ENCODE measurements around the gene MX2.

Gene MX2

DNA sequence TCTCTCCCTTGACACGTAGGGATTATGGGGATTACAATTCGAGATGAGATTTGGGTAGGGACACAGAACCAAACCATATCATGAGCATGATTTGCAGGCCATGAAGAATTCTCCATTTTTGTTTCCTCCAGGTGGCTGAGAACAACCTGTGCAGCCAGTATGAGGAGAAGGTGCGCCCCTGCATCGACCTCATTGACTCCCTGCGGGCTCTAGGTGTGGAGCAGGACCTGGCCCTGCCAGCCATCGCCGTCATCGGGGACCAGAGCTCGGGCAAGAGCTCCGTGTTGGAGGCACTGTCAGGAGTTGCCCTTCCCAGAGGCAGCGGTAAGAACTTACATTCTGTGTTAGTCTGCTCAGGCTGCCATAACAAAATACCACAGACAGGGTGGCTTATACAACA lies 73.9 kb downstream of the MX2 start:
- FAIRE-seq = no peak
- TF ChIP-seq, protein P1, sequence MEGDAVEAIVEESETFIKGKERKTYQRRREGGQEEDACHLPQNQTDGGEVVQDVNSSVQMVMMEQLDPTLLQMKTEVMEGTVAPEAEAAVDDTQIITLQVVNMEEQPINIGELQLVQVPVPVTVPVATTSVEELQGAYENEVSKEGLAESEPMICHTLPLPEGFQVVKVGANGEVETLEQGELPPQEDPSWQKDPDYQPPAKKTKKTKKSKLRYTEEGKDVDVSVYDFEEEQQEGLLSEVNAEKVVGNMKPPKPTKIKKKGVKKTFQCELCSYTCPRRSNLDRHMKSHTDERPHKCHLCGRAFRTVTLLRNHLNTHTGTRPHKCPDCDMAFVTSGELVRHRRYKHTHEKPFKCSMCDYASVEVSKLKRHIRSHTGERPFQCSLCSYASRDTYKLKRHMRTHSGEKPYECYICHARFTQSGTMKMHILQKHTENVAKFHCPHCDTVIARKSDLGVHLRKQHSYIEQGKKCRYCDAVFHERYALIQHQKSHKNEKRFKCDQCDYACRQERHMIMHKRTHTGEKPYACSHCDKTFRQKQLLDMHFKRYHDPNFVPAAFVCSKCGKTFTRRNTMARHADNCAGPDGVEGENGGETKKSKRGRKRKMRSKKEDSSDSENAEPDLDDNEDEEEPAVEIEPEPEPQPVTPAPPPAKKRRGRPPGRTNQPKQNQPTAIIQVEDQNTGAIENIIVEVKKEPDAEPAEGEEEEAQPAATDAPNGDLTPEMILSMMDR (IDR thresholded peaks at IDR 0.05; ENCODE audit: insufficient read depth, missing control alignments) = no peak
- no peak for DNase-seq (ENCODE audit: insufficient read length, low spot score)

DNA sequence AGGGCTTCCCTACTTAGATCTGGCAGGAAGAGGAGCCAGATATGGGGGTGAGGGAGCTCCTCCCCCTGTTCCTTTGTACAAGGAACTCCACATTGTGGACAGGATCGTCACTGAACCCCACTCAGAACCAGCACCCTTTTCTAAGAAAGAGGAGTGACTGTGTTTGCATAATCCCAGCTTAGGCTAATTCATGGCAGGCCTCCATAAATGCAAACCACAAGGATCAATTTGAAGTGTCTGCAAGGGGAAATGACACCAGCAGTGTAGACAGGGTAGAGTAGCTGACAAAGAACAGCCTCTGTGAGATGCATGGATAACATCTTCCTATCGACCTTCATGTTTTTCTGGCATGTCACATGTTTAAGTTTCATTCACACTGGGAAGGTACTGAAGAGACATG lies 75.9 kb downstream of the MX2 start:
- DNase-seq (ENCODE audit: insufficient read length, low spot score) (no peak), FAIRE-seq (no peak)
- TF ChIP-seq, protein P1 (IDR thresholded peaks at IDR 0.05; ENCODE audit: insufficient read depth, missing control alignments) = no peak

DNA sequence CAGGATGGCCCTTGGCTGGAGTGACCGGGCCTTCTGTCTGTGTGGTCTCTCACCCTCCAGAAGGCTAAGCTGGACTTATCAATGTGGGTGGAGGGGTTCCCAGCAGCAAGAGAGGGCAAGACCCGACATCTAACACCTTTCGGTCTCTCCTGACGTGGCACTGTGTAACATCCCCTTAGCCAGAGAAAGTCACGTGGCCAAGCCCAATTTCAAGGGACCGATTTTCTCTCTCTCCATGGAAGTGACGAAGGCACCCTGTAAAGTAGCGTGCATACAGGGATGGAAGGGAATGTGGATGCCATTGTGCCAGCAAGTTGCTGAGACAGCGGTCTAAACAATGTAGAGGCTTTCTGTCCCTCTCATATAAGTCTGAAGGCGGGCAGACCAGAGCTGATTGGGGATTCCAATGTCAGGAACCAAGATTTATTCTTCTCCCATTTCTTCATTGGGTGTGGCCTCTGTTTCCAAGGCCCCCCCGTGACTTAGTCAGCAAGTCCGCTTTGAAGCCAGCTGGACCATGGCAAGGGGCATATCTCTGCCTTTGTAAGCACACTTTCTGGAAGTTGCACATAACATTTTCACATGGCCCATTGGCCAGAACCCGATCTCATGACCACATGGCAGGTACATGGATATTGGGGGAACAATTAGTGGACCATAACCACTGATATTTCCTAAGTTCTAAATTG lies 76.7 kb downstream of the MX2 start:
- TF ChIP-seq, protein P1 (IDR thresholded peaks at IDR 0.05; ENCODE audit: insufficient read depth, missing control alignments) = no peak
- FAIRE-seq = no peak
- DNase-seq (ENCODE audit: insufficient read length, low spot score) = no peak

DNA sequence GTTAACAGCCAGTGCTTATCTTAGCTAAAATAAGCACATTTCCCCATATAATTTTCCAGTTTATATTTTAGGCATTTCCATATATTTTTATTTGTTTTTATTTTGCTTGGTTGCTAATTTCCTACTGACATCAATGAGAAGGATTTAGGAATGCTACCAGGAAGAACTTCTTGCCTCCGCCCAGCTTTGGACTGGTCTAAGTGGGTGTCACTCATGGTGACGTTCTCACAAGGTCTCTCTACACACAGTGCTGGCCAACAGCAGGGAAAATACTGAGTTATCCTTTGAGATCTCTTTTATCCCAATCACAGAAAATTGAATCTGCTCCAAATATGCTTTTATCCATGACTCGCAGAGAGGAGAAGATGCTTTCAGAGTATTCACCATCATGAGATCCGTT lies 77.4 kb downstream of the MX2 start:
- FAIRE-seq (no peak), DNase-seq (ENCODE audit: insufficient read length, low spot score) (no peak)
- TF ChIP-seq, protein P1 (IDR thresholded peaks at IDR 0.05; ENCODE audit: insufficient read depth, missing control alignments) = no peak

DNA sequence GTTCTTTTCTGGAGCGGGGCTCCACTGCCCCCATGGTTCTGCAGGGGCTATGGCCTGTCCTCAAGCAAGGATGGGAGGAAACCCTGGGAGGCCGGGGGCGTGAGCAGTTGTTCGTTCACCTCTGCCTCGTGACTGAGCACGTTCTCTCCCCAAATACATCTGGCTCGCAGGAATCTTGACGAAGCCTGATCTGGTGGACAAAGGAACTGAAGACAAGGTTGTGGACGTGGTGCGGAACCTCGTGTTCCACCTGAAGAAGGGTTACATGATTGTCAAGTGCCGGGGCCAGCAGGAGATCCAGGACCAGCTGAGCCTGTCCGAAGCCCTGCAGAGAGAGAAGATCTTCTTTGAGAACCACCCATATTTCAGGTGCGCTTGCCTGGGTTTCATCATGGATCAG lies 79.7 kb downstream of the MX2 start:
- FAIRE-seq = no peak
- TF ChIP-seq, protein P1 (IDR thresholded peaks at IDR 0.05; ENCODE audit: insufficient read depth, missing control alignments) = no peak
- DNase-seq (ENCODE audit: insufficient read length, low spot score) = no peak

DNA sequence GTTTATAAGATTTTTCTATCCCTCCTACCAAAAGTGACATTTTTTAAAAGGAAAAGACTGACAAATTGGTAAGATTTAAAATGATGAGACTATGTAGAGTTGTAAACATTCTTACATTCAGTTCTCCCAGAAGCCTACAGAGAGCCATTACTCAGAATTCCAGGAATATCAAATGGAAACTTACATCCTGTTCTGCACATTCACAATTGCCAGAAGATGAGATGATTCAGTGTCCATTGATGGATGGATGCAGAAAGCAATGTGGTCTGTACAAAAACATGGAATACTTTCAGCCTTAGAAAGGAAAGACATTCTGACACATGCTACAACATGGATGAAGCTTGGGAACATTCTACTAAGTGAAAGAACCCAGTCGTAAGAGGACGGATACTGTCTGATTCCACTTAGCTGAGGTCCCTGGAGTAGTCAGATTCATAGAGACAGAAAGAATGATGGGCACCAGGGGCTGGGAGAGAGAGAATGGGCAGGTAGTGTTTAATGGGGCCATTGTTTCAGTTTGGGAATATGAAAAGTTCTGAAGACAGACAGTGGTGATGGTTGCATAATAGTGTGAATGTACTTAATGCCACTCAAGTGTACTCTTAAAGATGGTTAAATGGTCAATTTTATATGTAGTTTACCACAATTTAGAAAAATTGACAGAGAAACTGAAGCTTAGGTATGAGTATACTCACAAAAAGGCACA lies 80.8 kb downstream of the MX2 start:
- FAIRE-seq = no peak
- DNase-seq (ENCODE audit: insufficient read length, low spot score) = no peak
- TF ChIP-seq, protein P1 (IDR thresholded peaks at IDR 0.05; ENCODE audit: insufficient read depth, missing control alignments) = no peak

DNA sequence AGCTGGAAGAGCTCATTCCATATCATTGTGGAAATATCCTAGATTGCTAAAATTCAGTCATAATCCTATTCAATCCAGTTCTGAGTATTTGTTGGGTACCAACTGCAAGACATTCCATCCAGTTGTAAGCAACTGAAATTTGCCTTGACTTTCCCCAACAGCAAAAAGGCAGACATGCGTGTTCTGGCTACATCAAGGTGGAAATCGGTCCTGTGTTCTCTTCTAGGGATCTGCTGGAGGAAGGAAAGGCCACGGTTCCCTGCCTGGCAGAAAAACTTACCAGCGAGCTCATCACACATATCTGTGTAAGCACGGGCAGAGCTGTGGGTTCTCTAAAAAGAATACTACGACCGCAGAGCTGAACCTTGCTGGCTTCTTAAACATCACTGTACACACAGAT lies 81.7 kb downstream of the MX2 start:
- DNase-seq (ENCODE audit: insufficient read length, low spot score) (no peak), FAIRE-seq (no peak)
- TF ChIP-seq, protein P1 (IDR thresholded peaks at IDR 0.05; ENCODE audit: insufficient read depth, missing control alignments) = no peak
